SU-DHL-6 (cell line): ENCODE results near the gene DNAJB5.

Experiments used
- EZH2phosphoT487 ChIP-seq: fragments of 200-600 bp; sonication (generic), shearing (Covaris generic); conservative IDR thresholded peaks from 2 replicates; pipeline ENCODE4 v1.6.1; 2018; ENCODE audit warnings: mild to moderate bottlenecking, antibody characterized with exemption, low read length, moderate library complexity, mixed read lengths
- TF ChIP-seq, protein P1 (sequence below): fragments of 200-600 bp; sonication (generic); IDR thresholded peaks from one replicate; pipeline ENCODE4 v1.5.1; 2017; ENCODE audit warnings: antibody characterized with exemption, mild to moderate bottlenecking, low read length, moderate library complexity; ENCODE audit not compliant: insufficient read depth, poor library complexity, severe bottlenecking

DNA sequence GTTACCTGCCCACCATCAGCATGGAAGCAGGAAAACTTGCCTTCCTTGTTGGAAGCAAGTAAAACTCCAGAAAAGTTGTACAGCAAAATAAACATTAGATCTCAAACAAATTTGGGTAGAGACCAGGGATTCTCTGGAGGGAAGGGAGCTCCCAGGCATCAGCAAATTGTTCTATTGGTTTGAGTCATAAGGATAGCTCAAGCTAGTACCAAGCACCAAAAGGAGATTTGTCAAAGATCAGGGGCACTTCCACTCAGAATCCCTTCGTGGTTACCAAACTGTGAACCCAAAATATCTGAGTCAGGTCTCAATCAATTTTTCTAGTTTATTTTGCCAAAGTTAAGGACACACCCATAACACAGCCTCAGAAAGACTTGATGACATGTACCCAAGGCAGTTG is 37.8 kb downstream of the DNAJB5 start:
- TF ChIP-seq, protein P1, sequence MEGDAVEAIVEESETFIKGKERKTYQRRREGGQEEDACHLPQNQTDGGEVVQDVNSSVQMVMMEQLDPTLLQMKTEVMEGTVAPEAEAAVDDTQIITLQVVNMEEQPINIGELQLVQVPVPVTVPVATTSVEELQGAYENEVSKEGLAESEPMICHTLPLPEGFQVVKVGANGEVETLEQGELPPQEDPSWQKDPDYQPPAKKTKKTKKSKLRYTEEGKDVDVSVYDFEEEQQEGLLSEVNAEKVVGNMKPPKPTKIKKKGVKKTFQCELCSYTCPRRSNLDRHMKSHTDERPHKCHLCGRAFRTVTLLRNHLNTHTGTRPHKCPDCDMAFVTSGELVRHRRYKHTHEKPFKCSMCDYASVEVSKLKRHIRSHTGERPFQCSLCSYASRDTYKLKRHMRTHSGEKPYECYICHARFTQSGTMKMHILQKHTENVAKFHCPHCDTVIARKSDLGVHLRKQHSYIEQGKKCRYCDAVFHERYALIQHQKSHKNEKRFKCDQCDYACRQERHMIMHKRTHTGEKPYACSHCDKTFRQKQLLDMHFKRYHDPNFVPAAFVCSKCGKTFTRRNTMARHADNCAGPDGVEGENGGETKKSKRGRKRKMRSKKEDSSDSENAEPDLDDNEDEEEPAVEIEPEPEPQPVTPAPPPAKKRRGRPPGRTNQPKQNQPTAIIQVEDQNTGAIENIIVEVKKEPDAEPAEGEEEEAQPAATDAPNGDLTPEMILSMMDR: no peak
- TF ChIP-seq EZH2phosphoT487: no peak
